H1 (cell line): ENCODE data around the gene ANK3.

ENCODE experiments used
- ATF3 ChIP-seq: IDR thresholded peaks from 2 replicates; pipeline ENCODE4 v1.6.1; 2011; ENCODE audit warnings: low read depth, mild to moderate bottlenecking, low read length; ENCODE audit not compliant: insufficient read depth
- CREB1 ChIP-seq: IDR thresholded peaks from 2 replicates; pipeline ENCODE4 v1.6.1; 2012; ENCODE audit warnings: inconsistent platforms
- EP300 ChIP-seq, 2 experiments: IDR thresholded peaks; 1 replicate in 1 of 2; 2 replicates in 1 of 2; pipeline ENCODE4 v1.6.1; 2011 to 2012; ENCODE audit warnings: low read depth in 2 of 2, low read length in 2 of 2, mild to moderate bottlenecking in 2 of 2, borderline replicate concordance in 1 of 2, inconsistent platforms in 1 of 2, moderate library complexity in 1 of 2
- EZH2 ChIP-seq: fragments of 200-600 bp; sonication (generic); IDR thresholded peaks from 2 replicates; pipeline ENCODE4 v1.7.1; 2012; ENCODE audit warnings: low read depth, mild to moderate bottlenecking, moderate library complexity, low read length, inconsistent platforms; ENCODE audit not compliant: severe bottlenecking
- HDAC2 ChIP-seq, 2 experiments: fragments of 300-600 bp in 1 of 2; sonication (generic) in 1 of 2; IDR thresholded peaks; 2 replicates each; pipeline ENCODE4 v1.6.1; 2011 to 2012; ENCODE audit warnings: low read depth in 2 of 2, low read length in 2 of 2, mild to moderate bottlenecking in 2 of 2, moderate library complexity in 2 of 2, borderline replicate concordance in 1 of 2, inconsistent platforms in 1 of 2
- KDM1A ChIP-seq: fragments of 200-600, 300-600 bp; sonication (generic); IDR thresholded peaks from 2 replicates; pipeline ENCODE4 v1.7.1; 2016; ENCODE audit warnings: mild to moderate bottlenecking, low read length, borderline replicate concordance
- KDM5A ChIP-seq: fragments of 200-600 bp; IDR thresholded peaks from 2 replicates; pipeline ENCODE4 v1.7.1; 2012; ENCODE audit warnings: mild to moderate bottlenecking, low read length, inconsistent platforms, mixed read lengths
- POLR2A ChIP-seq, 2 experiments: IDR thresholded peaks; 1 replicate in 1 of 2; 2 replicates in 1 of 2; pipeline ENCODE4 v1.6.1; 2011; ENCODE audit warnings: low read depth in 2 of 2, low read length in 2 of 2, mild to moderate bottlenecking in 2 of 2; ENCODE audit errors: control extremely low read depth in 1 of 2
- RFX5 ChIP-seq: IDR thresholded peaks from 2 replicates; pipeline ENCODE4 v1.6.1; 2011; ENCODE audit warnings: low read depth, low read length, improper control_type of control experiment, borderline replicate concordance
- TEAD4 ChIP-seq: IDR thresholded peaks from 2 replicates; pipeline ENCODE4 v1.6.1; 2012; ENCODE audit warnings: low read depth, low read length, inconsistent platforms, mixed read lengths
- YY1 ChIP-seq: IDR thresholded peaks from 2 replicates; pipeline ENCODE4 v1.6.1; 2011; ENCODE audit warnings: low read depth, mild to moderate bottlenecking, low read length
- TF ChIP-seq, protein P1 (sequence below): IDR thresholded peaks from 2 replicates; pipeline ENCODE4 v1.6.1; 2011; ENCODE audit warnings: low read length, improper control_type of control experiment
- TF ChIP-seq, protein P2 (sequence below), 3 experiments: IDR thresholded peaks; 1 replicate in 2 of 3; 2 replicates in 1 of 3; pipeline versions ENCODE4 v1.5.1 to v1.6.1; 2011; ENCODE audit warnings: low read length in 3 of 3, mild to moderate bottlenecking in 3 of 3, inconsistent platforms in 2 of 3, low read depth in 1 of 3, moderate library complexity in 1 of 3; ENCODE audit not compliant: insufficient read depth in 1 of 3; ENCODE audit errors: control extremely low read depth in 1 of 3

DNA sequence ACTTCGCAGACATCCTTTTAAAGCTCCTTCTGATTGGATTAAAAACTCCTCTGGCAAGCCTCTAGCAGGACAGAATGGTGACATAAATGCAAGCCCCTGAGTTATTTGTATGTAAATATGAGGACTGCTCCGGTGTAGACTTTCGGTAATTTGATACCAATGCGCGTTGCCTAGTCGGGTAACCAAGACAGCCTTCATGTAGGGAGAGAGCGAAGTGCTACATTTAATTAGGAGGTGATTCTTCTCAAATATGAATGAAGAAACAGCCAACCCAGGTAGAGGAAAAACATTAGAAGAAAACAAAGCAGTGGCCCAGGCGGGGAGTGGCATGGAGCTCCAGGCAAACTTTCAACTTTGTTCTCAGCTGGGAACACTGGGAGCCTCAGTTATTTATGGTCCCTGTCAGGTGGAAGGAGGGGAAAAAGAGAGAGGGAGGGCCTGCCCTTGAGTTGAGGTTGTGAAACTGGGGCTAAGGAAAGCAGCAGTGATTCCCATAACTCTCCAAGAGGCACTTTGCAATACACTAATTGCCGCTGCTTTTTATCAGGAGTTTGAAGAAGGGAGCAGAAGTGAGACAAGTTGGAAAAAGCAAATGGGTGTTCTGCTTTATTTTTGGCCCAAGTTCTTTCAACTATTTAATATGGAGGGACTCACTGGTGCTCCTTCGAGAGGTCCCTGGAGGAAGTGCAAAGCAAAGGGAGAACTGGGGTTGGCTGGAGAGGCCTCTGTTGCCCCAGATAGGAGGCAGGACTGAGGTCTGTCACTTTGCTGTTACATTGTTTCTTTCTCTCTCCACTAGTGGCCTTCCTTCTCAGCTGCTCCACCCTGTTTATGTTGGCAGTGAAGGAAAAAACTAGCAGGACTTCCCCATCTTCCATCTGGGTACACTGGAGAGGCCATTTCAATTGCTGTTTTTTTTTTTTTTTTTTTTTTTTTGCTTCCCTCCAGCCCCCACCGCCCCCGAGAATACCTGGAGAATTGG, 248.7 kb downstream of the ANK3 start:
- TF ChIP-seq CREB1 (no peak), KDM5A (no peak), HDAC2 (IDR thresholded peaks at IDR 0.05; ENCODE audit: borderline replicate concordance in 1 of 2, low read depth in 2 of 2, low read length in 2 of 2) (no peak), EZH2 (no peak), TEAD4 (no peak), ATF3 (no peak), POLR2A (IDR thresholded peaks at IDR 0.05; ENCODE audit: control extremely low read depth in 1 of 2, low read depth in 2 of 2, low read length in 2 of 2) (peak in 1 of 2 experiments; percentile 51; a peak in 1 of 3 replicates), YY1 (no peak), RFX5 (no peak), EP300 (IDR thresholded peaks at IDR 0.05; ENCODE audit: borderline replicate concordance in 1 of 2, low read depth in 2 of 2, low read length in 2 of 2) (no peak), KDM1A (no peak)
- TF ChIP-seq, protein P1, sequence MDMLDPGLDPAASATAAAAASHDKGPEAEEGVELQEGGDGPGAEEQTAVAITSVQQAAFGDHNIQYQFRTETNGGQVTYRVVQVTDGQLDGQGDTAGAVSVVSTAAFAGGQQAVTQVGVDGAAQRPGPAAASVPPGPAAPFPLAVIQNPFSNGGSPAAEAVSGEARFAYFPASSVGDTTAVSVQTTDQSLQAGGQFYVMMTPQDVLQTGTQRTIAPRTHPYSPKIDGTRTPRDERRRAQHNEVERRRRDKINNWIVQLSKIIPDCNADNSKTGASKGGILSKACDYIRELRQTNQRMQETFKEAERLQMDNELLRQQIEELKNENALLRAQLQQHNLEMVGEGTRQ: no peak
- TF ChIP-seq, protein P2, sequence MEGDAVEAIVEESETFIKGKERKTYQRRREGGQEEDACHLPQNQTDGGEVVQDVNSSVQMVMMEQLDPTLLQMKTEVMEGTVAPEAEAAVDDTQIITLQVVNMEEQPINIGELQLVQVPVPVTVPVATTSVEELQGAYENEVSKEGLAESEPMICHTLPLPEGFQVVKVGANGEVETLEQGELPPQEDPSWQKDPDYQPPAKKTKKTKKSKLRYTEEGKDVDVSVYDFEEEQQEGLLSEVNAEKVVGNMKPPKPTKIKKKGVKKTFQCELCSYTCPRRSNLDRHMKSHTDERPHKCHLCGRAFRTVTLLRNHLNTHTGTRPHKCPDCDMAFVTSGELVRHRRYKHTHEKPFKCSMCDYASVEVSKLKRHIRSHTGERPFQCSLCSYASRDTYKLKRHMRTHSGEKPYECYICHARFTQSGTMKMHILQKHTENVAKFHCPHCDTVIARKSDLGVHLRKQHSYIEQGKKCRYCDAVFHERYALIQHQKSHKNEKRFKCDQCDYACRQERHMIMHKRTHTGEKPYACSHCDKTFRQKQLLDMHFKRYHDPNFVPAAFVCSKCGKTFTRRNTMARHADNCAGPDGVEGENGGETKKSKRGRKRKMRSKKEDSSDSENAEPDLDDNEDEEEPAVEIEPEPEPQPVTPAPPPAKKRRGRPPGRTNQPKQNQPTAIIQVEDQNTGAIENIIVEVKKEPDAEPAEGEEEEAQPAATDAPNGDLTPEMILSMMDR (IDR thresholded peaks at IDR 0.05; ENCODE audit: control extremely low read depth in 1 of 3, insufficient read depth in 1 of 3, low read depth in 1 of 3, low read length in 3 of 3): no peak
